Measurements from ENCODE around the gene GJA1. TPM values are rescaled to one million over a fixed set of nuclear protein-coding genes. Genes with fewer than 3 reads are reported as not detected.

Gene GJA1
- total RNA-seq, 1 experiment from 2014 or later = 120 TPM

DNA sequence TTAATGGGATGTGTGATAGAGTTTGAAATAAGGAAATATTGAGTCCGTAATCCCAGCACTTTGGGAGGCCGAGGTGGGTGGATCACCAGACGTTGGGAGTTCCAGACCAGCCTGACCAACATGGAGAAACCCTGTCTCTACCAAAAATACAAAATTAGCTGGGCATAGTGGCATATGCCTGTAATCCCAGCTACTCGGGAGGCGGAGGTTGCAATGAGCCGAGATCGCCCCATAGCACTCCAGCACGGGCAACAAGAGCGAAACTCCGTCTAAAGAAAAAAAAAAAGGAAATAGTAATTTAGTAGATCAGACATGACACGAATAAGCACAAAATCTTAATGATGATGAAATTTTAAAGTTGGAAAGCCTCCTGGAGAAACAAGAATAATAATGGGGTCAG is 14.8 kb downstream of the GJA1 start:
- ChIA-PET CTCF (no interaction called here), POLR2A (ENCODE audit: low non-redundant PET) (no interaction called here)
- Histone ChIP-seq H3K4me3 (ENCODE audit: low read depth, low read length, poor library complexity, severe bottlenecking) (no peak overlapping the region), H3K9me3 (ENCODE audit: low read depth, low read length, poor library complexity, severe bottlenecking) (no peaks in the 10 kb centered on the region), H3K36me3 (ENCODE audit: insufficient read depth, low read length, poor library complexity, severe bottlenecking) (peaks cover 29% of the 10 kb centered on the region), H3K27ac (ENCODE audit: low read depth, low read length, poor library complexity, severe bottlenecking) (no peak overlapping the region), H3K4me1 (ENCODE audit: insufficient read depth, low read length, poor library complexity, severe bottlenecking) (peaks cover 7% of the 10 kb centered on the region), H3K27me3 (replicated peaks; ENCODE audit: insufficient read depth, low read depth, low read length, poor library complexity) (no peaks in the 10 kb centered on the region)
- no TSS peak for BruUV-seq (replicated peaks)
- DNase-seq (ENCODE audit: low spot score) = no peak
- intact Hi-C loops (cut with micrococcal nuclease; ENCODE audit: unreplicated experiment) = no loop called here
- TF ChIP-seq, protein P1, sequence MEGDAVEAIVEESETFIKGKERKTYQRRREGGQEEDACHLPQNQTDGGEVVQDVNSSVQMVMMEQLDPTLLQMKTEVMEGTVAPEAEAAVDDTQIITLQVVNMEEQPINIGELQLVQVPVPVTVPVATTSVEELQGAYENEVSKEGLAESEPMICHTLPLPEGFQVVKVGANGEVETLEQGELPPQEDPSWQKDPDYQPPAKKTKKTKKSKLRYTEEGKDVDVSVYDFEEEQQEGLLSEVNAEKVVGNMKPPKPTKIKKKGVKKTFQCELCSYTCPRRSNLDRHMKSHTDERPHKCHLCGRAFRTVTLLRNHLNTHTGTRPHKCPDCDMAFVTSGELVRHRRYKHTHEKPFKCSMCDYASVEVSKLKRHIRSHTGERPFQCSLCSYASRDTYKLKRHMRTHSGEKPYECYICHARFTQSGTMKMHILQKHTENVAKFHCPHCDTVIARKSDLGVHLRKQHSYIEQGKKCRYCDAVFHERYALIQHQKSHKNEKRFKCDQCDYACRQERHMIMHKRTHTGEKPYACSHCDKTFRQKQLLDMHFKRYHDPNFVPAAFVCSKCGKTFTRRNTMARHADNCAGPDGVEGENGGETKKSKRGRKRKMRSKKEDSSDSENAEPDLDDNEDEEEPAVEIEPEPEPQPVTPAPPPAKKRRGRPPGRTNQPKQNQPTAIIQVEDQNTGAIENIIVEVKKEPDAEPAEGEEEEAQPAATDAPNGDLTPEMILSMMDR (conservative IDR thresholded peaks at IDR 0.05; ENCODE audit: low read depth, low read length) = no peak
- TF ChIP-seq EZH2 (IDR thresholded peaks at IDR 0.05; ENCODE audit: borderline replicate concordance, low read depth, low read length, poor library complexity, severe bottlenecking) = no peak

DNA sequence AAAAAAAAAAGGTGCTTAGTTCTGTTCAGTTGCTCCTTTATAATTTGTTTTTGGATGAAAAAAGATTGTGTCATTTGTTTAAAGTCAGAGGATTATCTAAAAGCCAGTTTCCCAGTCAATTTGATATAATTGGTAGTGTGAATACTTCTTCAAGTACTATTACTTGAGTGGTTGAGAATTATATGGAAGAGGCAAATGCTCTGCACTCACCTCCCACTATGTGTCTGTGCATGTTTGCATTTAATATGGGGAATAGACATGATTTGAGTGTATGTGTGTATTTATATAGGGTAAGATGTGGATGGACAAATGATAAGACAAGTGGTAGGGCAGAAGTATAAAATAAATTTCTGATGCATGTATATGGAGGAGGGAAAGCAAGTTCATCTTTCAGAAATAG is 15.8 kb downstream of the GJA1 start:
- Histone ChIP-seq H3K27ac (ENCODE audit: low read depth, low read length, poor library complexity, severe bottlenecking) (no peak overlapping the region), H3K9me3 (ENCODE audit: low read depth, low read length, poor library complexity, severe bottlenecking) (no peaks in the 10 kb centered on the region), H3K27me3 (replicated peaks; ENCODE audit: insufficient read depth, low read depth, low read length, poor library complexity) (no peaks in the 10 kb centered on the region), H3K36me3 (ENCODE audit: insufficient read depth, low read length, poor library complexity, severe bottlenecking) (peaks cover 28% of the 10 kb centered on the region), H3K4me1 (ENCODE audit: insufficient read depth, low read length, poor library complexity, severe bottlenecking) (peaks cover 7% of the 10 kb centered on the region), H3K4me3 (ENCODE audit: low read depth, low read length, poor library complexity, severe bottlenecking) (no peak overlapping the region)
- BruUV-seq (replicated peaks) = no TSS peak
- POLR2A ChIA-PET (ENCODE audit: low non-redundant PET) = no interaction called here
- intact Hi-C loops (cut with micrococcal nuclease; ENCODE audit: unreplicated experiment) = no loop called here
- DNase-seq (ENCODE audit: low spot score) = no peak
- no peak for TF ChIP-seq EZH2 (IDR thresholded peaks at IDR 0.05; ENCODE audit: borderline replicate concordance, low read depth, low read length, poor library complexity, severe bottlenecking)
- TF ChIP-seq, protein P1 (conservative IDR thresholded peaks at IDR 0.05; ENCODE audit: low read depth, low read length) = no peak
- CTCF ChIA-PET = no interaction called here

DNA sequence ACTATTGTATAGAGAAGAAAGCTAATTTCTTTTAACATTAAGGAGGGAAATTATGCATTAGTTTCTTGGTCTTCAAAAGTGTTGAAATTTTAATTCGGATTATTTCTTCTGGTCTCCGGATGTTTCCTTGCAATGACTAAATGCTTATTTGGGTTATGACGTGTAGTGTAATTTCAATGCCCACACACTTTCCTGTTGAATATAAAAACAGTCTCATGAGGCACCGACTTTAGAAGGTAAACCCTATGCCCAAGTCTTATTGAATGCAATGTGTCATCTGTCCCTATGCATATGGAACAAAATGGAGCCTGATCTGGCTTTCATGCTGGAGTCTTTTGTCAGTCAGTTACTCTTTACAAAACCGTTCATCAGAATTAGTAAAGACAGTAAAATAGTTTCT is 17.7 kb downstream of the GJA1 start:
- intact Hi-C loops (cut with micrococcal nuclease; ENCODE audit: unreplicated experiment) = no loop called here
- peak; percentile 69 for DNase-seq (ENCODE audit: low spot score)
- ChIA-PET POLR2A (ENCODE audit: low non-redundant PET) (no interaction called here), CTCF (no interaction called here)
- H3K36me3 ChIP-seq (ENCODE audit: insufficient read depth, low read length, poor library complexity, severe bottlenecking) = peaks cover 8% of the 10 kb centered on the region
- no peaks in the 10 kb centered on the region for H3K9me3 ChIP-seq (ENCODE audit: low read depth, low read length, poor library complexity, severe bottlenecking)
- no TSS peak for BruUV-seq (replicated peaks)
- peak overlapping the region; percentile 41 for H3K27ac ChIP-seq (ENCODE audit: low read depth, low read length, poor library complexity, severe bottlenecking)
- TF ChIP-seq, protein P1 (conservative IDR thresholded peaks at IDR 0.05; ENCODE audit: low read depth, low read length) = no peak
- no peak for TF ChIP-seq EZH2 (IDR thresholded peaks at IDR 0.05; ENCODE audit: borderline replicate concordance, low read depth, low read length, poor library complexity, severe bottlenecking)
- no peaks in the 10 kb centered on the region for H3K27me3 ChIP-seq (replicated peaks; ENCODE audit: insufficient read depth, low read depth, low read length, poor library complexity)
- no peak overlapping the region for H3K4me3 ChIP-seq (ENCODE audit: low read depth, low read length, poor library complexity, severe bottlenecking)
- peaks cover 7% of the 10 kb centered on the region for H3K4me1 ChIP-seq (ENCODE audit: insufficient read depth, low read length, poor library complexity, severe bottlenecking)
